Daoy (cell line): ENCODE measurements around the gene FAM187B. TPM values are rescaled to one million over a fixed set of nuclear protein-coding genes. Genes with fewer than 3 reads are reported as not detected.
"Not testable (repeated sequence)": the region's sequence is repeated elsewhere in the genome, so short reads cannot be mapped to it uniquely, and the experiment has no call there.

Experiments
- DNase-seq: peaks from one replicate; pipeline ENCODE4 v3.0.0-alpha.2; 2015; ENCODE audit warnings: low read depth
- total RNA-seq: library from RNA; depleted of rRNA; stranded (reverse); fragments of >200 nt; shearing (Covaris generic); gene quantifications from 2 replicates; pipeline ENCODE4 v1.2.3, GENCODE V29; 2014

Gene FAM187B
- total RNA-seq, 1 experiment from 2014 or later, result not detected

DNA sequence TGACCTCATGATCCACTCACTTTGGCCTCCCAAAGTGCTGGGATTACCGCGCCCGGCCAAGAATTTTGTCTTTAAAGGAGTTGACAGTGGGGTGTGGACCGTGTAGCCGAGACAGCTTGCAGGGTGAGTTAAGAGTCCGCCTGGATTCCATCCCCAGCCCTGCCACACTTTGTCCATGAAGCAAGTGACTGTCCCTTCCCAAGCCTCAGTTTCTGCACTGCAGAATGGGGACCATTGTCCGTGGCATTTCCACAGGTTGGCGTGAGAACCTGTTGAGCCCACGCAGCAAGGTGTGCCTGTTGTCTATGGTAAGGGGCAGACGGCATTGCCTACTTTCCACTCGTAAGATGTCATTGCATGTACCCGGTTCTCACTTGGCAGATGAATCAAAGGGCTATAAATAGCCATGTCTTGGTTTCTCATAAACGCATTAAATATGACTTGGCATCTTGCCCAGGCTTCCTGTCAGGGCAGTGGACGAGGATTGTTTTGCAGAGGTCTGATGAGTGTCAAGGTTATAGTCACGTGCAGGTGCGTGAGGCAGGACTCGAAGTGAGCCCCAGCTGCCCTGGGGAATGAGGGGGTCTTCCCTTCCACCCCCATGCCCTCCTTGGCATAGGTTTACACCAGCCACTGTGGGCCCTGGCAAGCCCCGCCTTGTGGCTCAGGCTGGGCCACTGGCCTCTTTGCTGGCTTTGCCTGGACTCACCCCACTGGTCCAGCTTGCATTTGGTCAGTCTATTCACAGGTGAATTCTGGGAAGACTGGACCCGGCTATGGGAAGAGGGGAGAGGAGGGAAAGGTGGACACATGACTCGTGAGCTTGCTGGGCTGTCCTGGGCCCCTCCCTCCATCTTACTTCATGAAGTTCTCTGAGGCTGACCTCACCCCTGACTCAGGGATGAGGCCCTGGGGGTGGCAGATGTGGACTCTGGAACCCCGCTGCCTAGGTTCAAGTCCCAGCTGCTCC, 14.6 kb downstream of the FAM187B start:
- peak; percentile 69 for DNase-seq

DNA sequence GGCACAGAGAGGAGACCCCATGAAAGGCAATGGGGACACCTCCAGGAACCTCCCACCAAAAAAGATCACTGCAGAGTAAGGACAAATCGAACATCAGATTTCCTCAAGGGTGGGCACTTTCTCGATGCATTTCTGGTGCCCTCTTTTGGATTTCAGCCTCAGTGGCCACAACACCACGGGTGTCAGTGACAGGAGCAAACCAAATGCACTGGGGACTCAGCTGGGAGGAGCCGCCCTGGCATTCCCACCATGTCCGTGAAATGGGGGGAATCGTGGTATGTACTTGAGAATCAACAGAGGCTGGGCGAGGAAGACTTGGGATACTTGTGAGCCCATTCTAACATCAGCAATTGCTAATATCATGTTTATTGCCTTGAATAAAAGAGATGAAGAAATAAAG, 16.3 kb downstream of the FAM187B start:
- DNase-seq, result no peak

DNA sequence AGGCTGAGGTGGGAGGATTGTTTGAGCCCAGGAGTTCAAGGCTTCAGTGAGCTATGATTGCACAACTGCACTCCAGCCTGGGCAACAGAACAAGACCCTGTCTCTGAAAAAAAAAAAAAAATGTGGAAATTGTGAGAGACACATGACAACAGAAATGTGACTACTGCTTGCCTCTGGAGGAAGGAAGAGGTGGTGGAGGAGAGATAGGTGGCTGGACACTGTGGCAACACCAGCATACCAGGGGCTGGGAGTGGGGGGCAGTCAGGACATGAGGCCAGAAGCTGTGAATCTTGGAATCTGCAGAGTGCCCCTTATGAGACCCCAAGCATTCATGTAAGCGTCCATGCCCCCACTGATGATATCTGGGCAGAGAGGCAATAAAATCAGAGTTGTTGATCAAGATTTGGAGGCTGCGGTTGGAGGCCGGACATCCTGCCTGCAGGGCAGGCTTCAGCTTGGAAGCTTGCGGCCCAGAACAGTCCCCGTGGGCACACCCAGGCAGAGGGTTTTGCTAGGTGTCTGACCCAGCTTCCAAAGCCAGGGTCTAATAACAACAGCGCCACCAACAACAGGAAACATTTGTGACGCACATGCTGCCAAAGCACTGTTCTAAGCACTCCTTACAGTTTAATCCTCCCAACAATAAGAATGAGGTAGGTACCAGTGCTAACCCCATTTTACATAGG, 16.9 kb downstream of the FAM187B start:
- DNase-seq, result no peak

DNA sequence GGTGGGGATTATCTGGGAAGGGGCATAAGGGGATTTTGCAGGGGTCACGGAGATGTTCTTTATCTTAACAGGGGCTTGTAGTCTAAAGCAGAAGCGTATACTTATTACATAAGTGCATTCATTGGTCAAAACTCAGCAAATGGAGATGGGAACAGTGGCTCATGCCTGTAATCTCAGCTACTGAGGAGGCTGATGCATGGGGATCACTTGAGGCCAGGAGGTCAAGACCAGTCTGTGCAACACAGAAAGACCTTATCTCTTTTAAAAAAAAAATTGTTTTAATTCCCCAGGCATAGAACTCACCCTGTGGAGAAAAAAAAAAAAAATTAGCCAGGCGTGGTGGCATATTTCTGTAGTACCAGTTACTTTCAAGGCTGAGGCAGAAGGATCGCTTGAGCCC, 18.9 kb downstream of the FAM187B start:
- DNase-seq, result no peak

DNA sequence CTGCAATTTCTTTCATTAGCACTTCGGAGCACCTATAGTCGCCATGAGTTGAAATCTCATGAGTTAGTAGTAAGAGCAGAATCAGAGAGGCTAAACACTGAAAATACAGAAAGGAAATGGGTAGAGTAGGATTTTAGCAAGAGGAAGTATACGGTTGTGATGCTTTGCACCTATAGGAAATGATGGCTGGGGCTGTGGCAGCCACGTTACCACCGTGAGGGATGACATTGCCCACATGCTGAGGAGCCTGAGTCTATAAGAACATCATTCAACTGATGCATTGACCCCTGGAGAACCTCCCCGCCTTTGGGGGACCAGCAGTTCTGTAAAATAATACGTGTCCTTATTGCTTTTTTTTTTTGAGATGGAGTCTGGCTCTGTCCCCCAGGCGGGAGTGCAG, 20.4 kb downstream of the FAM187B start:
- DNase-seq, result no peak

DNA sequence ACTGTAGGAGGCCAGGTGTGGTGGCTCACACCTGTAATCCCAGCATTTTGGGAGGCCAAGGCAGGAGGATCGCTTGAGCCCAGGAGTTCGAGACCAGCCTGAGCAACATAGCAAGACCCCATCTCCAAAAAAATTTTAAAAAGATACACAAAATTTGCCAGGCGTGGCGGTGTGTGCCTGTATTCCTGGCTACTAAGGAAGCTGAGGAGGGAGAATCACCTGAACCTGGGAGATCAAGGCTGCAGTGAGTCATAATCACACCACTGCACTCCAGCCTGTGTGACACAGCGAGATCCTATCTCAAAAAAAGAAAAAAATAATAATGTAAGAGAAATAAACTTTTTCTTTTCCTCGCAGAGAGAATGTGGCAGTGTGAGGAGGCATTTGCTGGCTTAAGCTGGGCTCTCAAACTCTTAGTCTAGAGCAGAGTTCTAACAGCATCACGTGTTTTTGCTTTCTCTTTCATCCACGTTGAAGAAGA, 21.1 kb downstream of the FAM187B start:
- no peak for DNase-seq

DNA sequence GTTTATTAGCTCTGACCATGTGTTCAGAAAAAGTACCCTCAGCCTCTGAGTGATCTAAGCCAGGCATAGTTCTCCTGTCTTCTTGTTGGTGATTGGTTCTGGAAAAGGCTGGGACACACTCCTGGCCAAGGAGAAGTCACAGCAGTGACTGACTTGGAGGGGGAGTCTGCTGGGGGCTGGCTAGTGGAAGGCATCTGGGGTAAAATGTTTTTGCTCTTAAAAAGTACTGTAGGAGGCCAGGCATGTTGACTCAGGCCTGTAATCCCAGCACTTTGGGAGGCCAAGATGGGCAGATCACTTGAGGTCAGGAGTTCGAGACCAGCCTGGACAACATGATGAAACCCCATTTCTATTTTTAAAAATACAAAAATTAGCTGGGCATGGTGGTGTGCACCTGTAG, 21.7 kb downstream of the FAM187B start:
- no peak for DNase-seq

DNA sequence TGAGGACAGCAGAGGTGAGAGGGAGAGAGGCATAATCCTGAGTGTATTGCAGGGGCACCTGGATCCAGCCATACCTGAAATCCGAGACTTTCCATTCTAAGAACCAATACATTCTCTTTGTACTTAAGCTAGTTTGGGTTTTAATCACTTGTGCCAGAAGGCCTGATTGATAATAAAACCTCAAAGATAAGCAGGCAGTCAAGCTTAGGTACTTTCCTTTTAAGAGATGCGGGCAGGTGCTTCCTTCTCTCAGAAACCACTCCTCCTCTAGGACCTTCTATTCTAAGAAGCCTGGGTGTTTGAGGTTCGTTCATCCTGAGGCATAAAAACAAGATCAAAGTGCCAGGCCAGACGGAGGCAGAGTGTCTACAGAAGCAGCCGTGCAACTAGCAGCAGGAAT, 22.2 kb downstream of the FAM187B start:
- no peak for DNase-seq

DNA sequence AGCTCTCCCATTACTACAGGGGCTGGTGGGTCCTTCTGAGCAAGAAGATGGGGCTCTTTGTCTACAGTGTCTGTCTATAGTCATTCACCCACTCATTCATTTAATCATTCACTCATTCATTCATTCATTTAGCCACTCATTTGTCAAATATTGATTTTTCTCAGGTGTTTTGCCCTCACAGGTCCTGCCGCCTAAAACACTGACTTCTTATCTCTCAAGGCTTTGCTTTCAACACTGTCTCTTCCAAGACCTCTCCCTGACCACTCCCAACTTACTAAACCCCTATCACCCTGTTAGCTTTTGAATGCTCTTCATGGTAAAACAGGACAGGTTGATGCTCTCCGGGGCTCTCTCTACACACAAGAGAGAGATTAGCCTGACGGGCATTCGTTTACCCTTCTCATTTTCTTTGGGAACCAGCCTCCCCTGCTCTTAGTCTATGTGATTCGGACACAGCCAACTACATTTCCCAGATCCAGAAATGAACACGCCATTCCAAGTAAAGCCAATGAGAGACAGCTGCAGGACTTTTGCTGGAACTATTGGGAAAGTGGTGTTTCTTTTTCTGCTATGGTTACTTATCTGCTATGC, 22.7 kb downstream of the FAM187B start:
- no peak for DNase-seq

DNA sequence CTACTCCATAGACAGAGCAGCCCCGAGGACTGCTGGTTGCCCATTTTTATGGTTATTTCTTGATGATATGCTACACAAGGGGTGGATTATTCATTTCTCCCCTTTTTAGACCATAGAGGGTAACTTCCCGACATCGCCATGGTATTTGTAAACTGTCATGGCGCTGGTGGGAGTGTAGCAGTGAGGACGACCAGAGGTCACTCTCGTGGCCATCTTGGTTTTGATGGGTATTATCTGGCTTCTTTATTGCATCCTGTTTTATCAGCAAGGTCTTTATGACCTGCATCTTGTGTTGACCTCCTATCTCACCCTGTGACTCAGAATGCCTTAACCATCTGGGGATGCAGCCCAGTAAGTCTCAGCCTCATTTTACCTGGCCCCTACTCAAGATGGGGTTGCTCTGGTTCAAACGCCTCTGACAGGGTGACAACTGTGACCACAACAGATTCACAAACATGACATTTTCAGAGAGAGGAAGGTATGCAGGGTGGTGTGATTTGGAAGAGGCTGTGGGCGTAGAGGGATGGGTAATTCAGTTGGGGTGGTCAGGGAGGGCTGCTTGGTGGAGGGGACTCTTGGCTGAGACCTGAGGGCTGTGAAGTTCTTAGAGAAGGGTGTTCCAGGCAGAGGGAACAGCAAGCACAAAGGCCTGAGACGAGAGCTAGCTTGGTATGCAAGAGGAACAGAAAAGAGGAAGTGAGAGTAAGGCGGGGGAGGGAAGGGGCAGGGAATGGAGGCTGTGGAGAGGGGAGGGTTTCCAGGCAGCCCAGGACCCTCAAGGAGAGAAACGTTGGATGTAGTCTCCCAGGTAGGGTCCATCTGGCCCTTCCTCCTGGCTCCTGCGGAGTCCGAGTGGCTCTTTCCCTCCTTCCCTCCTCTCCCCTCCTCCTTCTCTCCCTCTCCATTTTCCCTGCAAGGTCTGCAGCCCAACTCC, 23.5 kb downstream of the FAM187B start:
- DNase-seq, result no peak

DNA sequence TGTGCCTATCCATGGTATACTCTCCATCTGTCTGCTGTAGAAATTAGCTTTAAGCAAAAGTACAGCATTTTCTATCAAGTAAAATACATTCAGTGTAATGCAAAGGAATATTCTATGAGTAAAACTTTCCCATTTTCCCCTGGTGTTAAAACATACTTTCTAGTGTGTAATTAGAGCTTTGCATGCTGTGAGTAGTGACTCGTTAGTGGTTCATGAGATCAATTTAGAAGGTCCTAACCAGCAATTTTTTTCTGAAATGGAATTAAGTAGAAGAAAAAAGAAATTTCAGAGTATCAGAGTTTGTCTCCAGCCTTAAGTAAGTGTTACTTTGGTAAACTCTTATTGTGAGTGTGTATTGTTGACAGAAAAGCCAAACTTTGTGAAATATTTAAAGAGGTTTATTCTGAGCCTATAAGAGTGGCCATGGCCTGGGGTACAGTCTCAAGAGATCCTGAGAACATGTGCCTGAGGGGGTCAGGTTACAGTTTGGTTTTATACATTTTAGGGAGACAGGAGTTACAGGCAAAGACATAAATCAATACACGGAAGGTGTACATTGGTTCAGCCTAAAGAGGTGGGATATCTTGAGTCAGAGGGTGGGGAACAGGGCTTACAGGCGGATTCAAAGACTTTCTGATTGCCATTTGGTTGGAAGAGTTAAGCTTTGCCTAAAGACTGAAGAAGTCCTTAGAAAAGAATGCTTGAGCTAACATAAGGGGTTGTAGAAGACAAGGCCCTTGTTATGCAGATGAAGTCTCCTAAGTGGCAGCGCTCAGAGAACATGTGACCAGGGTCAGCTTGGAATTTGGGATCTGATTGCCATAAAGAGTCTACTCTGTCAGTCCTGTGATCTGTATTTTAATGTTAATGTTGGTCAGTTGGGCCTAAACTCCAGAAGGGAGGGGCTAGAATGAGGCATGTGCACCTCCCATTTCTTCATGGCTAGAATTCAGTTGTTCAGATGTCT, 25.5 kb downstream of the FAM187B start:
- DNase-seq, result no peak

DNA sequence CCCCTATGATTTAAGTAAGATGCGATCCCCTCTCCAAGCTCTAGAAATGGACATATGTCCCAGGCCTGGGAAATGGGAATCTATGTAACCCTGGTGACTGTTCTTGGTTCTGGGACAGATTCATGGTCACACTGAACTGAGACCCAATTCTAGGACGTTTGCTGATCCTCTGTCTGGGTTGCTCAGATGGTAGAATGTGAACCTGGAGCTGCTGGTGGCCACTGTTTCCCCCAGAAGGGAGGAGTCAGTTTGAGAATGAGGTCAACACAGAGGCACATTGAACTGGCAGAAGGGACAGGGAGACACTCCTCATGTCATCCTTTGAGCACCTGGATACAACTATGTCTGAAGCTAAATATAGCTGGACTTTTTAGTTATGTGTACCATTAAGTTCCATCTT, 29.1 kb downstream of the FAM187B start:
- no peak for DNase-seq

DNA sequence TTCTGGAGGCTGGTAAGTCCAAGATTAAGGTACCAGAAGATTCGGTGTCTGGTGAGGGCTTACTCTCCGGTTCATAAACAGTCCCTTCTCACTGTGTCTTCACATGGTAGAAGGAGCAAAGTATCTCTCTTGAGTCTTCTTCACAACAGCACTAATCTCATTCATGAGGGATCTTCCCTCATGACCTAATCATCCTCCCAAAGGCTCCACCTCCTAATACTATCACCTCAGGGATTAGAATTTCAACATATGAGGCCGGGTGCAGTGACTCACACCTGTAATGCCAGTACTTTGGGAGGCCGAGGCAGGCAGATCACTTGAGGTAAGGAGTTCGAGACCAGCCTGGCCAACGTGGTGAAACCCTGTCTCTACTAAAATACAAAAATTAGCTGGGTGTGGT, 31.7 kb downstream of the FAM187B start:
- DNase-seq, result not testable (repeated sequence)

DNA sequence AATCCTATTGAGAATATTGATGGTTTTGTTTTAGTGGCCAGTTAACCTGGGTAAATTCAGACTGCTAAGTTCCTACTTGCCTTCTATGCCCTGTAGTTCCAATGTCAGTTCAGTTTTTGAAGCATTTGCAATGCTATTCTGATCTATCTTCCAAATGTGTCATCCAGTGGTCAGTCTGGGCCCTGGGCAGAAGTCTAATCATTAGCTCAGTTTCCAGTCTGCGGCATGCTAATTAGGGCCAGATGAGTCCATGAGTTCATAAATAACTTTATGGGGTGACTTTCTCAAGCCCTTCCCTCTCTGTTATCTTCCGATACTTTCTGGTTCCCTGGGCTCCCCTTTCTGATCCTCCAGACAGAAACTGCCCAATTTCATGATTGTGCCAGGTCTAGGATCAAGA, 32.7 kb downstream of the FAM187B start:
- DNase-seq, result no peak

DNA sequence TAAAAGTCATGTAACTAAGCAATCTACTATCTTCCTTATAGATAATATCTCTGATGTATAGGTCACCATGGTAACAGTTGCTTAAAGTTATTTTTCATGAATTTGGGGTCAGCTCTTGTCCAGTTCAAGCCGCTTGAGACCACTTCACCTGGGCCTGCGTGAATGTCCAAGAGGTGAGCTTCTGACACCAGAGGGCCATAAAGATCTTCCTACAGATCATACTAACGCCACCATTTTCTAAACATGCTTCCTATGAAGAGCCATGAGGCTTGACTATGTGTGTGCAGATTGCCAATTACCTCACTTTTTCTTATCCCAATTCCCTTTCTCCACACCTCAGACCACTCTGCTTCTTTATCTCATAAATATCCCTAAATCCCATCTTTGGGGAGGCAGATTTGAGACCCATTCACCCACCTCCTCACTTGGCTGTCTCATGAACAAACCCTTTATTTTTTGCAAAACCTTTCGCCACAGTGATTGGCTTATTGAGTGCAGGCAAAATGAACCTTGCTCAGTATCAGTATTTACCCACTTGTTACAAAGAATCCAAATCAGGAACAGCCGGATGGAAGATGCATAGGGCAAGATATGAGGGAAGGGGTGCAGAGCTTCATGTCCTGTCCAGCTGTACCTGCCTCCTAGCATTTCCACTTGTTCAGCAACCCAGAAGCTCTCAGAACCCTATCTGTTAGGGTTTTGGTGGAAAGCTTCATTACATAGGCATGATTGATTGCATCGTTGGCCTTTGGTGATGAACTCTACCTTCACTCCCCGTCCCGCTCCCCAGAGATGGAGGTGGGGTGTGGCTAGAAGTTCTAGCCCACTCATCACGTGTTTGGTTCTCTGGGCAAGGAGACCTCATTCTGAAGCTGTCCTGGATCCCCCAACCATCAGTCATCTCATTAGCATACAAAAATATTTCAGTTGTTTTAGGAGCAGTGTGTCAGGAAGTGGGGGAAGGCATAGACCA, 34.2 kb downstream of the FAM187B start:
- DNase-seq, result no peak

DNA sequence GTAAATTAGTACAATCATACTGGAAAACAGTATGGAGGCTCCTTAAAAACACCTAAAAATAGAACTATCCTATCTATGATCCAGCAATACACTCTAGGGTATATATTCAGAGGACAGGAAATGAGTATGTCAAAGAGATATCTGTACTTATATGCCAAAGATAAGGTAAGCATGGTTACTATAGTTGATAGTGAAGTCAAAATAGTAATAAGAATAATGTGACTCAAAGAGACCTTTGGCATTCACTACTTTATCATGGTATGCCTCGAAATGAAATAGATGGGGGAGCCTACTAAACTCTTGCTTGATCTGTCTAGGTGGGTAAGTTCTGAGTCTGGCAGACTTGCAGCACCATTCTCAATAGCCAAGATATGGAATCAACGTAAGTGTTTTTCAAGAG, 43.7 kb downstream of the FAM187B start:
- DNase-seq, result no peak

DNA sequence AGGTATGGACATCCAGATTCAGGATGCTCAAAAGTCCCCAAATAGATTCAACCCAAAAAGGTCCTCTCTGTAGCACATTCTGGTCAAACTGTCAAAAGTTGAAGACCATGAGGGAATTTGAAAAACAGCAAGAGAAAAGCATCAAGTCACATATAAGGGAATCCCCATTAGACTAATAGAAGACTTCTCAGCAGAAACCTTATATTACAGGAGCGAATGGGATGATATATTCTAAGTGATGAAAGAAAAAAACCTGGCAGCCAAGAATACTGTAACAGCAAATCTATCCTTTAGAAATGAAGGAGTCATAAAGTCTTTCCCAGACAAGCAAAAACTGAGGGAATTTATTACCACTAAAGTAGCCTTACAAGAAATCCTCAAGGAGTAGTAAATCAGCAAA, 44.3 kb downstream of the FAM187B start:
- DNase-seq, result no peak

DNA sequence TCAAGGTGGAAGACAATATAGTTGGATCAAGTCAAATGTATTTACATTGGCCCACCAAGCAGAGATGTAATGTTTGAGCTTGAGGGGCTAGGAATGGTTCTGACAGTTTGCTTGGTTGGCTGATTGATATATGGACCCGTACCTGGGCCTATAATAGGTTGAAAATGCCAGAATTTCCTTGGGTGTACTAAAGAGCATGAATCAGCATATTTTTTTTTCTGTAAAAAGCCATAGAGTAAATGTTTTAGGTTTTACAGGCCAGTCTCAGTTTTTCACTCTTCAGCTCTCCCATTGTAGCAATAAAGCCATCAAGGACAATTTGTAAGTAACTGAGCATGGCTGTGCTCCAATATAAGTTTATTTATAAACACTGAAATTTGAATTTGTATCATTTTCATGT, 47.2 kb downstream of the FAM187B start:
- no peak for DNase-seq

DNA sequence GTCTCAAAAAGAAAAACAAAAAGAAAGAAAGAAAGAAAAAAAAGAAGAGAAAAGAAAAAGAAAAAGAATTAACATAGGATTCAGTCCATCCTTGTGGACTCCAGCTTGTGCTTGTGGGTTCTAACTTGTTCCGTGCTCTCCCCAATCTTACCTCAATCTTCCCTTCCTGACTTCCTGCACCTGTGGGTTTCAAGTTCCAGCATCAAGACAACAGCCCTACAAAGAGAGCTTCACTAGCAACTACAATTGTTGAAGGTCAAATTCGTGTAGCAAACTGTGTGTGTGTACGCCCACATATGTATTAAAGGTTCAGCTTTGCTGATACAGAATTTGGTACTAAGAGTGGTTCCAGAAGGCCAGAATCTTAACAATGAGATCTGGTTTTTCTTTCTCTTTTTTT, 48.7 kb downstream of the FAM187B start:
- no peak for DNase-seq
